H9 (cell line): ENCODE results near the gene SPINT1. TPM values are rescaled to one million over a fixed set of nuclear protein-coding genes. Genes with fewer than 3 reads are reported as not detected.

Experiments used
- DNase-seq: peaks from one replicate; pipeline ENCODE4 v3.0.0-alpha.2; 2017
- H2AFZ ChIP-seq: one replicate; pipeline ENCODE4 v1.6.1; 2013; ENCODE audit warnings: mild to moderate bottlenecking, low read length, control low read depth, moderate library complexity
- H2AK5ac ChIP-seq: 2 replicates; pipeline ENCODE4 v1.6.1; 2013; ENCODE audit warnings: low read length, control low read depth, mixed read lengths; ENCODE audit not compliant: insufficient read length
- H2BK120ac ChIP-seq: one replicate; pipeline ENCODE4 v1.6.1; 2013; ENCODE audit warnings: low read depth, mild to moderate bottlenecking, low read length, control low read depth, inconsistent platforms; ENCODE audit not compliant: poor library complexity, severe bottlenecking
- H2BK12ac ChIP-seq: 2 replicates; pipeline ENCODE4 v1.6.1; 2013; ENCODE audit warnings: low read length, control low read depth, mixed read lengths, low read depth; ENCODE audit not compliant: insufficient read length
- H2BK15ac ChIP-seq: 2 replicates; pipeline ENCODE4 v1.6.1; 2013; ENCODE audit warnings: low read depth, low read length, control low read depth
- H2BK20ac ChIP-seq: one replicate; pipeline ENCODE4 v1.6.1; 2013; ENCODE audit warnings: low read depth, mild to moderate bottlenecking, low read length, control low read depth, inconsistent platforms; ENCODE audit not compliant: poor library complexity, severe bottlenecking
- H2BK5ac ChIP-seq: 2 replicates; pipeline ENCODE4 v1.6.1; 2013; ENCODE audit warnings: low read length, control low read depth, mixed read lengths; ENCODE audit not compliant: insufficient read length
- H3K14ac ChIP-seq: 2 replicates; pipeline ENCODE4 v1.6.1; 2013; ENCODE audit warnings: low read length, control low read depth; ENCODE audit not compliant: insufficient read depth
- H3K18ac ChIP-seq: 2 replicates; pipeline ENCODE4 v1.6.1; 2013; ENCODE audit warnings: low read depth, mild to moderate bottlenecking, mixed read lengths, low read length, control low read depth; ENCODE audit not compliant: insufficient read length
- H3K23ac ChIP-seq: 2 replicates; pipeline ENCODE4 v1.6.1; 2013; ENCODE audit warnings: low read length, control low read depth, mixed read lengths, low read depth; ENCODE audit not compliant: insufficient read length
- H3K23me2 ChIP-seq: 2 replicates; pipeline ENCODE4 v1.6.1; 2013; ENCODE audit warnings: low read depth, mild to moderate bottlenecking, mixed read lengths, low read length, control low read depth; ENCODE audit not compliant: insufficient read length, poor library complexity, severe bottlenecking
- H3K27ac ChIP-seq: 2 replicates; pipeline ENCODE4 v1.5.1; 2013; ENCODE audit warnings: low read length, control low read depth, mixed read lengths, low read depth; ENCODE audit not compliant: insufficient read length
- H3K27me3 ChIP-seq: 2 replicates; pipeline ENCODE4 v1.6.1; 2013; ENCODE audit warnings: low read length, control low read depth, inconsistent platforms; ENCODE audit not compliant: insufficient read depth
- H3K4ac ChIP-seq: 2 replicates; pipeline ENCODE4 v1.6.1; 2013; ENCODE audit warnings: low read depth, mild to moderate bottlenecking, control low read depth, inconsistent platforms, low read length, moderate library complexity
- H3K4me1 ChIP-seq: 2 replicates; pipeline ENCODE4 v1.6.1; 2013; ENCODE audit warnings: low read length, control low read depth, inconsistent platforms; ENCODE audit not compliant: insufficient read depth
- H3K4me2 ChIP-seq: 2 replicates; pipeline ENCODE4 v1.6.1; 2013; ENCODE audit warnings: low read length, control low read depth, mixed read lengths; ENCODE audit not compliant: insufficient read length, insufficient read depth
- H3K56ac ChIP-seq: 2 replicates; pipeline ENCODE4 v1.6.1; 2013; ENCODE audit warnings: low read depth, mild to moderate bottlenecking, mixed read lengths, low read length, control low read depth; ENCODE audit not compliant: insufficient read length
- H3K79me1 ChIP-seq: 2 replicates; pipeline ENCODE4 v1.6.1; 2013; ENCODE audit warnings: low read depth, mild to moderate bottlenecking, moderate library complexity, low read length, control low read depth, inconsistent platforms; ENCODE audit not compliant: insufficient read depth, poor library complexity, severe bottlenecking
- H3K79me2 ChIP-seq: 2 replicates; pipeline ENCODE4 v1.6.1; 2013; ENCODE audit warnings: low read length, control low read depth, inconsistent platforms; ENCODE audit not compliant: insufficient read depth
- H3K9ac ChIP-seq: 2 replicates; pipeline ENCODE4 v1.6.1; 2013; ENCODE audit warnings: low read length, control low read depth, mixed read lengths; ENCODE audit not compliant: insufficient read length; ENCODE audit errors: extremely low read depth
- H3K9me3 ChIP-seq: one replicate; pipeline ENCODE4 v1.6.1; 2013; ENCODE audit warnings: low read depth, low read length, inconsistent platforms; ENCODE audit not compliant: control insufficient read depth
- H3T11ph ChIP-seq: one replicate; pipeline ENCODE4 v1.6.1; 2013; ENCODE audit warnings: mild to moderate bottlenecking, low read length, control low read depth, inconsistent platforms
- H4K20me1 ChIP-seq: one replicate; pipeline ENCODE4 v1.6.1; 2013; ENCODE audit not compliant: control insufficient read depth, insufficient read length, insufficient read depth
- H4K5ac ChIP-seq: 2 replicates; pipeline ENCODE4 v1.6.1; 2013; ENCODE audit warnings: low read depth, mild to moderate bottlenecking, mixed read lengths, low read length, control low read depth; ENCODE audit not compliant: insufficient read length
- H4K8ac ChIP-seq: replicated peaks from 2 replicates; pipeline ENCODE4 v1.6.1; 2013; ENCODE audit warnings: low read length, control low read depth, mixed read lengths, low read depth; ENCODE audit not compliant: insufficient read length
- H4K91ac ChIP-seq: 2 replicates; pipeline ENCODE4 v1.6.1; 2013; ENCODE audit warnings: low read depth, mild to moderate bottlenecking, moderate library complexity, mixed read lengths, low read length, control low read depth; ENCODE audit not compliant: insufficient read length
- H3K27ac Mint-ChIP-seq, 3 experiments: 2 replicates in 2 of 3; 3 replicates in 1 of 3; pipeline ENCODE4 v1.8.0; 2020 to 2021; ENCODE audit warnings: mixed read lengths in 3 of 3, mild to moderate bottlenecking in 1 of 3, moderate library complexity in 1 of 3
- H3K27me3 Mint-ChIP-seq: 2 replicates; pipeline ENCODE4 v1.8.0; 2021; ENCODE audit warnings: low read depth, mild to moderate bottlenecking, moderate library complexity, mixed read lengths
- H3K36me3 Mint-ChIP-seq, 3 experiments: 2 replicates in 2 of 3; 3 replicates in 1 of 3; pipeline ENCODE4 v1.8.0; 2020 to 2021; ENCODE audit warnings: low read depth in 3 of 3, mixed read lengths in 3 of 3; ENCODE audit not compliant: insufficient read depth in 1 of 3
- H3K4me1 Mint-ChIP-seq, 2 experiments: 2 replicates each; pipeline ENCODE4 v1.8.0; 2020; ENCODE audit warnings: mixed read lengths in 2 of 2
- H3K4me3 Mint-ChIP-seq, 2 experiments: 2 replicates in 1 of 2; 3 replicates in 1 of 2; pipeline ENCODE4 v1.8.0; 2020 to 2021; ENCODE audit warnings: mild to moderate bottlenecking in 2 of 2, mixed read lengths in 2 of 2, moderate library complexity in 1 of 2
- H3K9me3 Mint-ChIP-seq, 2 experiments: 2 replicates in 1 of 2; 3 replicates in 1 of 2; pipeline ENCODE4 v1.8.0; 2020; ENCODE audit warnings: mild to moderate bottlenecking in 2 of 2, mixed read lengths in 2 of 2, moderate library complexity in 1 of 2
- WGBS: extraction: QIAGEN DNeasy Blood & Tissue Kit; methylation state at CpG from one replicate; pipeline ENCODE4 v1.1.7; 2013; ENCODE audit warnings: missing lambda C conversion rate, low lambda C conversion rate, mixed read lengths; ENCODE audit not compliant: insufficient read length; ENCODE audit errors: extremely low coverage; 5-methylcytosine and 5-hydroxymethylcytosine counted together
- total RNA-seq: library from RNA; stranded (reverse); gene quantifications from 2 replicates; pipeline ENCODE4 v1.2.1, GENCODE V29; 2021
- TF ChIP-seq, protein P1 (sequence below): fragments of 200-600 bp; sonication (generic); conservative IDR thresholded peaks from 3 replicates; pipeline ENCODE4 v1.8.0; 2021; ENCODE audit warnings: antibody characterized with exemption, mild to moderate bottlenecking

The SPINT1 gene
- total RNA-seq, 1 experiment from 2014 or later = 130 TPM

DNA sequence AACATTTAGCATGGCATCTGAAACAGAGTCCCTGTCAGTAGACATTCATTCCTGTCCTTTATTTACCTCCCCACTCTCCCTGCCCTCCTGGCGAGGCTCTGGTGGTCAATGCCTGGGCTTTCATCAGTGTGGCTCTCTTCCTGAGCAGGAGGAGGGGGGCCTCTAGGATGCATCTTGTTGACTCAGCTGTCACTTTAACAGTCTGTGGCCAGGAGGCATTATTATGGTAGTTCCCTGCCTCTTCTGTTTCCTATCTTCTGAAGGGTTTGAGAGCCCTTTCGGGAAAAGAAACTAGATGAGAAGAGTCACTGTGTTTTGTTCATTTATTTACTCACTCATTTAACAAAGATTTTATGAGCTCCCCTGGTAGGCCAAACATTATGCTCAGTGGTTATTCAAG lies 13.0 kb upstream of the SPINT1 start:
- no peak overlapping the region for H2AK5ac ChIP-seq
- no peaks in the 10 kb centered on the region for H4K20me1 ChIP-seq
- Mint-ChIP-seq H3K4me1 (peaks cover 9% of the 10 kb centered on the region in 2 experiments), H3K4me3 (0 out of 5 replicates have a peak overlapping the region, but pooled peaks of 1 of the 2 experiments have one; percentile 38), H3K27ac (peak overlapping the region; percentile 70 to 94 (median 81); a peak in 5 of 7 replicates), H3K9me3 (no peaks in the 10 kb centered on the region), H3K27me3 (no peaks in the 10 kb centered on the region; the same call in 1 of the 2 replicates), H3K36me3 (peaks cover 0 to 2% (median 0%) of the 10 kb centered on the region in 3 experiments; a peak in 1 of 7 replicates)
- H3K14ac ChIP-seq = no peak overlapping the region
- no peak overlapping the region for H3K4ac ChIP-seq
- no CpG with 5 or more reads among the region's 2 CpGs for WGBS
- no peak overlapping the region for H3K56ac ChIP-seq
- no peaks in the 10 kb centered on the region for H3K27me3 ChIP-seq
- H2BK12ac ChIP-seq = no peak overlapping the region
- H3K4me1 ChIP-seq = peaks cover 2% of the 10 kb centered on the region; the same call in 1 of the 2 replicates
- no peak overlapping the region for H4K8ac ChIP-seq
- no peaks in the 10 kb centered on the region for H3K23me2 ChIP-seq
- H3K4me2 ChIP-seq = no peak overlapping the region
- H3K23ac ChIP-seq = no peak overlapping the region
- H2AFZ ChIP-seq = no peak overlapping the region
- no peak overlapping the region for H2BK20ac ChIP-seq
- H3K9ac ChIP-seq = no peak overlapping the region
- TF ChIP-seq, protein P1, sequence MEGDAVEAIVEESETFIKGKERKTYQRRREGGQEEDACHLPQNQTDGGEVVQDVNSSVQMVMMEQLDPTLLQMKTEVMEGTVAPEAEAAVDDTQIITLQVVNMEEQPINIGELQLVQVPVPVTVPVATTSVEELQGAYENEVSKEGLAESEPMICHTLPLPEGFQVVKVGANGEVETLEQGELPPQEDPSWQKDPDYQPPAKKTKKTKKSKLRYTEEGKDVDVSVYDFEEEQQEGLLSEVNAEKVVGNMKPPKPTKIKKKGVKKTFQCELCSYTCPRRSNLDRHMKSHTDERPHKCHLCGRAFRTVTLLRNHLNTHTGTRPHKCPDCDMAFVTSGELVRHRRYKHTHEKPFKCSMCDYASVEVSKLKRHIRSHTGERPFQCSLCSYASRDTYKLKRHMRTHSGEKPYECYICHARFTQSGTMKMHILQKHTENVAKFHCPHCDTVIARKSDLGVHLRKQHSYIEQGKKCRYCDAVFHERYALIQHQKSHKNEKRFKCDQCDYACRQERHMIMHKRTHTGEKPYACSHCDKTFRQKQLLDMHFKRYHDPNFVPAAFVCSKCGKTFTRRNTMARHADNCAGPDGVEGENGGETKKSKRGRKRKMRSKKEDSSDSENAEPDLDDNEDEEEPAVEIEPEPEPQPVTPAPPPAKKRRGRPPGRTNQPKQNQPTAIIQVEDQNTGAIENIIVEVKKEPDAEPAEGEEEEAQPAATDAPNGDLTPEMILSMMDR = no peak
- no peaks in the 10 kb centered on the region for H3K79me2 ChIP-seq
- H2BK120ac ChIP-seq = no peak overlapping the region
- DNase-seq = peak; percentile 50
- no peak overlapping the region for H4K5ac ChIP-seq
- no peak overlapping the region for H3K18ac ChIP-seq
- H3K79me1 ChIP-seq = no peaks in the 10 kb centered on the region
- H3K27ac ChIP-seq = no peak overlapping the region
- no peak overlapping the region for H2BK5ac ChIP-seq
- no peaks in the 10 kb centered on the region for H3K9me3 ChIP-seq
- no peak overlapping the region for H2BK15ac ChIP-seq
- H3T11ph ChIP-seq = no peak overlapping the region
- no peak overlapping the region for H4K91ac ChIP-seq
